ENCODE results near the gene POGLUT2.

Gene POGLUT2

GRCh38 chr13:102768909-102769308 lies 29.9 kb downstream of the POGLUT2 start:
- no peak for DNase-seq (ENCODE audit: low spot score)

GRCh38 chr13:102763741-102764140 lies 35.0 kb downstream of the POGLUT2 start:
- no peak for DNase-seq (ENCODE audit: low spot score)

GRCh38 chr13:102761071-102761470 lies 37.7 kb downstream of the POGLUT2 start:
- DNase-seq (ENCODE audit: low spot score), result no peak

GRCh38 chr13:102758842-102759241 lies 39.9 kb downstream of the POGLUT2 start:
- no peak for DNase-seq (ENCODE audit: low spot score)

GRCh38 chr13:102757006-102757405 lies 41.8 kb downstream of the POGLUT2 start:
- no peak for DNase-seq (ENCODE audit: low spot score)

GRCh38 chr13:102751886-102752285 lies 46.9 kb downstream of the POGLUT2 start:
- DNase-seq (ENCODE audit: low spot score), result no peak

GRCh38 chr13:102742506-102742905 lies 56.3 kb downstream of the POGLUT2 start:
- no peak for DNase-seq (ENCODE audit: low spot score)

- DNase-seq (ENCODE audit: low spot score), result no peak
Observed at GRCh38 chr13:102742101-102742500, 56.7 kb downstream of the POGLUT2 start.
